Measurements from ENCODE around the gene FGD2.

FGD2 gene

DNA sequence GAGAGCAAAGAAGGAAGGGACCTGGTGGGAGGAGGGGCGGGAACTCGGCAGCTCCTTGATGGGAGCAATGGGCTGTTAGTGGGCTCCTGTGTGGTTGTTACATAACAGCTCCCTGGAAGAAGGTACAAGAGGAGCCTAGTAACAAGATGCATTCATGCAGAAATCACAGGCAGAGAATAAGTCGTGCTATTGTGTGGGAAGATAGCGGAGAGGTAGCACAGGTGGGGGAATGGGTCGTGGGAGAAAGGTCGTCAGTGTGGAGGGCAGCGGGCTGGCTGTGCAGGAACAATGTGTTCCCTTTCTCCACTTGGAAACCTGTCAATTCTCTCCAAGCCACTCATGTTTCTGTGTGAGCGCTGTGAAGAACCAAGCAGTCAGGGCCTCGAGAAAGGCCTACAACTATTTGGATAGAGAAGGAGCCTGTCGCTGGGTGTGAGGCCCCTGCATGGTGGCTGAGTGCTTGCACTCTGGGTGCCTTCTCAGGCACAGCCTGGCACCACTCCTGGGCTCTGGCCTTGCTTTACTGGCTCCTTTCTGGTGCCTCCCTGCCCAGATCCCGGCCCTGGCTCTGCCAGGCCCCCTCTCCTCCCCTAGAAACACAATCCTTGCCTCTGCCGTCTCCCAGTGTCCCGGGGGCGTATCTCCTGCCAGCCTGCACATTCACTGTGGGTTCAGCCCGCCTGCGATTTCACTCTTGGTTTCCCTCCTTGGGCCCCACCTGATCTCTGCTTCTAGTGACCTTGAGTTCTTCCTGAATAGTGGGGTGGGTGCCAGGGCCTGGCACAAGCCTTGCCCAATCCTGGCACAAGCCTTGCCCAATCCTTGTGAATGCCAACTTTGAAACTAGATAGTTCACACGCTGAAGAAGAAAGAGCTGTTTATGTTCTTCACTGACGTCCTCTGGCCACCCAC is 7.4 kb upstream of the FGD2 start:
- Histone ChIP-seq H3K27ac (ENCODE audit: low read length) (no peak overlapping the region), H3K9ac (ENCODE audit: low read depth, low read length) (no peak overlapping the region), H4K20me1 (ENCODE audit: insufficient read depth, low read length) (no peaks in the 10 kb centered on the region), H3K36me3 (ENCODE audit: insufficient read depth, low read length) (no peaks in the 10 kb centered on the region), H3K4me2 (ENCODE audit: insufficient read depth, low read length) (no peak overlapping the region), H2AFZ (ENCODE audit: low read depth, low read length) (no peak overlapping the region), H3K27me3 (ENCODE audit: insufficient read depth, low read length, poor library complexity) (no peaks in the 10 kb centered on the region), H3K4me3 (ENCODE audit: low read depth in 1 of 2, low read length in 2 of 2) (no peak overlapping the region), H3K4me1 (ENCODE audit: insufficient read depth, low read length) (no peaks in the 10 kb centered on the region), H3K9me3 (ENCODE audit: insufficient read depth, low read length, severe bottlenecking) (no peaks in the 10 kb centered on the region), H3K79me2 (ENCODE audit: insufficient read depth, low read length) (no peaks in the 10 kb centered on the region)
- TF ChIP-seq CTCF (IDR thresholded peaks at IDR 0.05; ENCODE audit: borderline replicate concordance, extremely low read depth, low read length, poor library complexity, severe bottlenecking): no peak
- TF ChIP-seq EZH2 (IDR thresholded peaks at IDR 0.05; ENCODE audit: borderline replicate concordance, low read depth, low read length, severe bottlenecking): no peak
- ATAC-seq (ENCODE audit: insufficient read depth, low read depth) (peak; percentile 19; the same call in 1 of the 3 replicates), DNase-seq (no peak)

DNA sequence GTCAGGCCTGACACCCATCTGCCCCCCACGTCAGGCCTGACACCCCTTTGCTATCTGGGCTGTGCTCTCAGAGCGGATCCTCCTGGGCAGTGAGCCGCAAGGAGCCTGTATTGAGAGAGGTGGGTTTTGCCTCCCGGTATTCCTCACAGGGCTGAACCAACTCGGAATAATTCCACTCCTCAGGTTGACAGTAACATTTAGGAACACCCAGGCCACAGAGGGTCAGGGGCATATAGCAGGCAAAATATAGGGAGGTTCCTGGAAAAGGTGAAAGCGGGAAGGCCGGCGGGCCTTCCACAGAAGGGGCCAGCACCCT is 6.8 kb upstream of the FGD2 start:
- no peak for ATAC-seq (ENCODE audit: insufficient read depth, low read depth)

DNA sequence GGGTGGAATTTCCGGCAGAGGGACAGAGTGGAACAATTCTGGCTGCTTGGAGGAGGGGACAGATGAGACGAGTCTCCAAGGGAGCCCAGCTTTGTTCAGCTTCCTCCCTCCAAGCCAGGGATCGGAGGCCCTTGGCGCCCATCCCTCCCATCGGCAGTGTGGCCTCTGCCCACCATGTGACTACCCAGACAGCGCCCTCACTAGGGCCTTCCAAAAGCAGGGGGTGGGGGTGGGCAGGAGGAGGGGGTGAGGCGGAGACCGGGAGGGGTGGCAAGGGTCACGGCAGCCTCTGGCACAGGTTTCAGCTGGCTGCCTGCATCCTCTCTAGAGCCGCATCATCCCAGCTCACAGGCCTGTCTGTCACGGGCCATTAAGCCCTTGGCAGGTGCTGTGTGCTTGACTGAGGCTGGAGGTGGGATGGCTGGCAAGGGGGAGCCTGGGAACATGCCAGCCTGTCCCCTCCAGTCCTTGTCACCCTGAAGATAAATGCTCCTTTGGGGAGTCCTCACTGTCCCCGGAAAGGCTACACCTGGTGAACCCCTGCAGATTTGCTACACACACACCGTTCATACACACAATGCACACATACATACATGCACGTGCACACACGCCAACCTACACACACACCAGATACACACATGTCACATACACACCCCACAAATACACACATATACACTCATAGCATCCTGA is 6.2 kb upstream of the FGD2 start:
- ATAC-seq (ENCODE audit: insufficient read depth, low read depth): no peak
- Histone ChIP-seq H3K36me3 (ENCODE audit: insufficient read depth, low read length) (no peaks in the 10 kb centered on the region), H2AFZ (ENCODE audit: low read depth, low read length) (no peak overlapping the region), H3K9me3 (ENCODE audit: insufficient read depth, low read length, severe bottlenecking) (no peaks in the 10 kb centered on the region), H3K4me2 (ENCODE audit: insufficient read depth, low read length) (no peak overlapping the region), H3K27me3 (ENCODE audit: insufficient read depth, low read length, poor library complexity) (no peaks in the 10 kb centered on the region), H3K79me2 (ENCODE audit: insufficient read depth, low read length) (no peaks in the 10 kb centered on the region), H4K20me1 (ENCODE audit: insufficient read depth, low read length) (no peaks in the 10 kb centered on the region), H3K27ac (ENCODE audit: low read length) (no peak overlapping the region), H3K4me3 (ENCODE audit: low read depth in 1 of 2, low read length in 2 of 2) (no peak overlapping the region), H3K4me1 (ENCODE audit: insufficient read depth, low read length) (no peaks in the 10 kb centered on the region), H3K9ac (ENCODE audit: low read depth, low read length) (no peak overlapping the region)
- DNase-seq: no peak
- TF ChIP-seq CTCF (IDR thresholded peaks at IDR 0.05; ENCODE audit: borderline replicate concordance, extremely low read depth, low read length, poor library complexity, severe bottlenecking) (no peak), EZH2 (IDR thresholded peaks at IDR 0.05; ENCODE audit: borderline replicate concordance, low read depth, low read length, severe bottlenecking) (no peak)

More for the DNA sequence above, 6.8 kb upstream of the FGD2 start:
- Histone ChIP-seq H3K4me3 (ENCODE audit: low read depth in 1 of 2, low read length in 2 of 2) (no peak overlapping the region), H3K36me3 (ENCODE audit: insufficient read depth, low read length) (no peaks in the 10 kb centered on the region), H3K79me2 (ENCODE audit: insufficient read depth, low read length) (no peaks in the 10 kb centered on the region), H3K9ac (ENCODE audit: low read depth, low read length) (no peak overlapping the region), H2AFZ (ENCODE audit: low read depth, low read length) (no peak overlapping the region), H3K4me2 (ENCODE audit: insufficient read depth, low read length) (no peak overlapping the region), H4K20me1 (ENCODE audit: insufficient read depth, low read length) (no peaks in the 10 kb centered on the region), H3K4me1 (ENCODE audit: insufficient read depth, low read length) (no peaks in the 10 kb centered on the region), H3K9me3 (ENCODE audit: insufficient read depth, low read length, severe bottlenecking) (no peaks in the 10 kb centered on the region), H3K27ac (ENCODE audit: low read length) (no peak overlapping the region), H3K27me3 (ENCODE audit: insufficient read depth, low read length, poor library complexity) (no peaks in the 10 kb centered on the region)
- no peak for DNase-seq
- TF ChIP-seq EZH2 (IDR thresholded peaks at IDR 0.05; ENCODE audit: borderline replicate concordance, low read depth, low read length, severe bottlenecking): no peak
- no peak for TF ChIP-seq CTCF (IDR thresholded peaks at IDR 0.05; ENCODE audit: borderline replicate concordance, extremely low read depth, low read length, poor library complexity, severe bottlenecking)

Measured in DND-41 (cell line).